PC-3 (cell line): ENCODE measurements around the gene FRMD6. TPM values are rescaled to one million over a fixed set of nuclear protein-coding genes. Genes with fewer than 3 reads are reported as not detected.

ENCODE experiments used
- ATAC-seq: fragments of 200-7000 bp; cut with Tn5 transposase; 2 replicates; pipeline ENCODE4 v1.9.1; 2020; ENCODE audit warnings: mild to moderate bottlenecking, moderate library complexity
- BruUV-seq: library from RNA; stranded (reverse); fragments of 400-500 nt; replicated peaks from 2 replicates; lab custom pipeline; 2021; lab: Mats Ljungman, UMichigan
- CTCF ChIA-PET: fragments of 300-600 bp; sonication (Branson Sonifier 250); formaldehyde crosslinking; loops from one replicate; lab custom pipeline; 2022; ENCODE audit warnings: antibody characterized with exemption; lab: Charles Lee
- POLR2A ChIA-PET: fragments of 300-600 bp; sonication (Branson Sonifier 250); formaldehyde crosslinking; loops from one replicate; lab custom pipeline; 2022; ENCODE audit warnings: antibody characterized with exemption; ENCODE audit not compliant: unreplicated experiment; lab: Charles Lee
- DNase-seq: peaks from one replicate; pipeline ENCODE4 v3.0.0-alpha.2; 2015
- H2AFZ ChIP-seq: fragments of 300-600 bp; sonication (generic); 2 replicates; pipeline ENCODE4 v1.6.0; 2016; ENCODE audit warnings: antibody characterized with exemption, low read length
- H3F3A ChIP-seq: fragments of 300-600 bp; sonication (generic); one replicate; pipeline ENCODE4 v1.6.0; 2017; ENCODE audit warnings: antibody characterized with exemption, low read length, control low read depth, mild to moderate bottlenecking; ENCODE audit not compliant: unreplicated experiment
- H3K27ac ChIP-seq: fragments of 300-600 bp; sonication (generic); 2 replicates; pipeline ENCODE4 v1.5.1; 2016; ENCODE audit warnings: mild to moderate bottlenecking, low read length
- H3K27me3 ChIP-seq: fragments of 300-600 bp; sonication (generic); 2 replicates; pipeline ENCODE4 v1.6.1; 2016; ENCODE audit warnings: low read length, mixed read lengths
- H3K36me3 ChIP-seq: fragments of 300-600 bp; sonication (generic); 2 replicates; pipeline ENCODE4 v1.6.1; 2016; ENCODE audit warnings: low read depth, mixed run types, low read length, mixed read lengths
- H3K4me1 ChIP-seq: fragments of 300-600 bp; sonication (generic); 2 replicates; pipeline ENCODE4 v1.5.1; 2016; ENCODE audit warnings: low read length; ENCODE audit not compliant: insufficient read depth
- H3K4me2 ChIP-seq: fragments of 300-600 bp; sonication (generic); 2 replicates; pipeline ENCODE4 v1.6.0; 2016; ENCODE audit warnings: low read length
- H3K4me3 ChIP-seq: fragments of 300-600 bp; sonication (generic); 2 replicates; pipeline ENCODE4 v1.5.1; 2016; ENCODE audit warnings: mild to moderate bottlenecking, low read length, mixed read lengths
- H3K79me2 ChIP-seq: fragments of 300-600 bp; sonication (generic); 2 replicates; pipeline ENCODE4 v1.6.1; 2017; ENCODE audit warnings: low read length, mixed read lengths
- H3K9ac ChIP-seq: fragments of 300-600 bp; sonication (generic); 2 replicates; pipeline ENCODE4 v1.6.0; 2016; ENCODE audit warnings: mild to moderate bottlenecking, low read length
- H3K9me2 ChIP-seq: fragments of 300-600 bp; sonication (generic); replicated peaks from 2 replicates; pipeline ENCODE4 v1.6.1; 2016; ENCODE audit warnings: mixed run types, low read length, mixed read lengths
- H3K9me3 ChIP-seq: fragments of 300-600 bp; sonication (generic); 2 replicates; pipeline ENCODE4 v1.6.1; 2016; ENCODE audit warnings: low read length, mixed read lengths
- H4K20me1 ChIP-seq: fragments of 300-600 bp; sonication (generic); 2 replicates; pipeline ENCODE4 v1.6.1; 2016; ENCODE audit warnings: low read length, mixed read lengths
- CTCF ChIP-seq: fragments of 300-600 bp; sonication (generic); conservative IDR thresholded peaks from 2 replicates; pipeline ENCODE4 v1.5.1; 2017; ENCODE audit warnings: antibody characterized with exemption, low read depth, mild to moderate bottlenecking, low read length
- EZH2 ChIP-seq: fragments of 300-600 bp; sonication (generic); IDR thresholded peaks from one replicate; pipeline ENCODE4 v1.6.1; 2017; ENCODE audit warnings: antibody characterized with exemption, mild to moderate bottlenecking, low read length; ENCODE audit not compliant: unreplicated experiment
- EZH2phosphoT487 ChIP-seq: fragments of 300-600 bp; sonication (generic); IDR thresholded peaks from 2 replicates; pipeline ENCODE4 v1.6.1; 2018; ENCODE audit warnings: mild to moderate bottlenecking, antibody characterized with exemption, low read length, borderline replicate concordance
- intact Hi-C: fragments of 100-400 bp; cut with micrococcal nuclease; formaldehyde crosslinking; loops from 2 replicates; pipeline ENCODE4 v1.9.0; 2023
- total RNA-seq: library from RNA; depleted of rRNA; stranded (reverse); fragments of >200 nt; gene quantifications from 2 replicates; pipeline ENCODE4 v1.2.3, GENCODE V29; 2014

The FRMD6 gene
- total RNA-seq, 1 experiment from 2014 or later = 103 TPM

DNA sequence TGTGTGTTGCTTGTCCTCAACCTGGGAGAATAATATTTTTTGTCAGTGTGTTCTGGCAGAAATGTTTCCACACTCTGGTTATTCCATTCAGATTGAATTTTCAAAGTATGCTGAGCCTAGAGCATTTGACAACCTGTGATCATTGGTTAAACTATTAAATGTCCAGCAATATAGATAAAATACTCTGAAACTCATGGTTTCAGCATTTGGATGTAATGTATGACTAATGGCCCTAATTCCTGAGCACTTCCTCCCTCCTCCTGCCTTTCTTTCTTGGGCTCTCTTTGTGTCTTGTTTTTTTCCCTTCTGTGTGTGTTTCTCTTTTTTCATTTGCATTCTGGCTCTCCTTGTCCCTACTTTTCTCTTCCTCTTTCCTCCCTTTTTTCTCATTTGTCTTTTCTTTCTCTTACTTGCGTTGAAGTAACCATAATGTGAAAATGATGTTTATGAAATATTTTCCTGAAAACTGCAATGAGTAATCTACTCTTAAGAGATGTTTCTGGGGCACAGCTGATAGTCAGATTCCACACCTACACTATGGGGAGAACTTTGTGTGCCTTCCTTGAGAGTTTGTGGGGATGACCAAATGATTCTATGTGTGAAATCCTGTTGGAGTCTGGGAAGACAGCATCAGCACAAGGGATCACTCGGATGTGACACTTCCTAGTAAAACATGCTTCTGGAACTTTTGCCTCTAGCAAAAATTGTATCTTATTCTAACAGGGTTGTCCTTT lies 74.6 kb downstream of the FRMD6 start:
- Histone ChIP-seq H3K9me3 (no peaks in the 10 kb centered on the region), H3K4me1 (no peaks in the 10 kb centered on the region; the same call in 1 of the 2 replicates), H3K36me3 (peaks cover 65% of the 10 kb centered on the region), H3K27ac (no peak overlapping the region), H3K79me2 (no peaks in the 10 kb centered on the region), H4K20me1 (no peaks in the 10 kb centered on the region), H3K9ac (no peak overlapping the region), H3K9me2 (no peaks in the 10 kb centered on the region), H3K4me3 (no peak overlapping the region), H3F3A (no peaks in the 10 kb centered on the region), H2AFZ (no peak overlapping the region), H3K4me2 (no peak overlapping the region), H3K27me3 (no peaks in the 10 kb centered on the region)
- ChIA-PET POLR2A (interaction anchor here (0.6 to 0.7 kb wide), 2 partner anchors 36 to 163 kb away, joined by 3 read pairs; no protein-coding TSS in a partner anchor), CTCF (no interaction called here)
- ATAC-seq (peak; percentile 70), DNase-seq (peak; percentile 34)
- no TSS peak for BruUV-seq
- no peak for TF ChIP-seq EZH2phosphoT487
- TF ChIP-seq EZH2 = no peak
- TF ChIP-seq CTCF = no peak
- intact Hi-C loops = no loop called here

DNA sequence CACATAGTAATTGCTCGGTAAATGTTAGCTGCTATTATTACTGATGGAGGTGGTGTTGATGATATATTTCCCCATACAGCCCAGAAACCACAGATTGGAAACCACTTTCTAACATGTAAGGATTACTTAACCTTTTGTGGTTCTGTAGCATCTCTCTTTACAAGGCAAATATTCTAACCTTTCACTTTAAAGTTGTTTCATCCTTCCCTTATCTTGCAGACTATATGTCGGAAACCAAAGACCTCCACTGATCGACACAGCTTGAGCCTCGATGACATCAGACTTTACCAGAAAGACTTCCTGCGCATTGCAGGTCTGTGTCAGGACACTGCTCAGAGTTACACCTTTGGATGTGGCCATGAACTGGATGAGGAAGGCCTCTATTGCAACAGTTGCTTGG lies 75.8 kb downstream of the FRMD6 start:
- no peak overlapping the region for H3K4me2 ChIP-seq
- no peaks in the 10 kb centered on the region for H3K9me3 ChIP-seq
- no peaks in the 10 kb centered on the region for H3K79me2 ChIP-seq
- H4K20me1 ChIP-seq = no peaks in the 10 kb centered on the region
- no peak overlapping the region for H2AFZ ChIP-seq
- no peaks in the 10 kb centered on the region; the same call in 1 of the 2 replicates for H3K4me1 ChIP-seq
- intact Hi-C loops = no loop called here
- H3K27ac ChIP-seq = no peak overlapping the region
- ChIA-PET CTCF (no interaction called here), POLR2A (no interaction called here)
- DNase-seq (no peak), ATAC-seq (no peak)
- H3K4me3 ChIP-seq = no peak overlapping the region
- no peaks in the 10 kb centered on the region for H3K9me2 ChIP-seq
- no peaks in the 10 kb centered on the region for H3K27me3 ChIP-seq
- no TSS peak for BruUV-seq
- no peaks in the 10 kb centered on the region for H3F3A ChIP-seq
- no peak overlapping the region for H3K9ac ChIP-seq
- no peak for TF ChIP-seq EZH2phosphoT487
- TF ChIP-seq EZH2 = no peak
- TF ChIP-seq CTCF = no peak
- H3K36me3 ChIP-seq = peaks cover 59% of the 10 kb centered on the region

DNA sequence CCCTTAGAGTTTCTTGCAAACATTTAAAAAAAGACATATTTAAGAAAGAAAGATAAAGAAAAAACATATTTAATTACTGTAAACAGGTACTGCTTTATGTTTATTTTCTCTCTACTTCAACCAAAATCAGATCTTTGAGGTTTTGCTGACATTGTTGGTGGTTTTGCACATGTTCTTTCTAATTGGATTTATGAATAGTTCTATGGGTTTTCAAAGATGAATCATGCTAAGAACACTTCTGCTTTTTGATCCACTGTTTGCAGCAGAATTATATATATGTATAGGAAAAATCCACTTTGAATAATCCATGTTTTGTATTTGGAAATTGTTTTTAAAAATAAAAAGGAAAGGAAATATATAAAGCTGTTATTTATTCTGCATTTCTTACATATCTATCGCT lies 78.4 kb downstream of the FRMD6 start:
- no TSS peak for BruUV-seq
- Histone ChIP-seq H3K4me1 (no peaks in the 10 kb centered on the region; the same call in 1 of the 2 replicates), H3K27ac (no peak overlapping the region), H3K9me3 (no peaks in the 10 kb centered on the region), H3K9me2 (no peaks in the 10 kb centered on the region), H3K36me3 (peaks cover 43% of the 10 kb centered on the region), H3K27me3 (no peaks in the 10 kb centered on the region), H3K9ac (no peak overlapping the region), H4K20me1 (no peaks in the 10 kb centered on the region), H3F3A (no peaks in the 10 kb centered on the region), H3K79me2 (no peaks in the 10 kb centered on the region), H3K4me3 (no peak overlapping the region), H2AFZ (no peak overlapping the region), H3K4me2 (no peak overlapping the region)
- TF ChIP-seq EZH2phosphoT487 (no peak), EZH2 (no peak), CTCF (no peak)
- intact Hi-C loops = no loop called here
- POLR2A ChIA-PET = no interaction called here
- no peak for DNase-seq
- no peak for ATAC-seq
- CTCF ChIA-PET = no interaction called here
